ENCODE data around the gene AFF3. TPM values are rescaled to one million over a fixed set of nuclear protein-coding genes. Genes with fewer than 3 reads are reported as not detected.

Gene AFF3
- total and polyA plus RNA-seq, 4 donors = 0.48 to 5.3 (median 2.3) TPM

GRCh38 chr2:100077456-100077855, 64.9 kb downstream of the AFF3 start:
- H3K36me3 ChIP-seq (ENCODE audit: control insufficient read depth in 4 of 4, insufficient read depth in 3 of 4, low read depth in 1 of 4, low read length in 3 of 4) = no peaks in the 10 kb centered on the region
- DNase-seq (ENCODE audit: low spot score) = no peak
- H3K27ac ChIP-seq (ENCODE audit: low read depth in 1 of 2, low read length in 2 of 2) = no peak overlapping the region
- no peak overlapping the region for H3K4me3 ChIP-seq (ENCODE audit: low read depth in 1 of 3, low read length in 3 of 3)
- H3K4me1 ChIP-seq (ENCODE audit: control insufficient read depth in 4 of 4, insufficient read depth in 4 of 4, low read length in 3 of 4) = peaks cover 0 to 4% (median under 1%) of the 10 kb centered on the region in 4 donors
- no peaks in the 10 kb centered on the region for H3K9me3 ChIP-seq (ENCODE audit: control insufficient read depth in 4 of 4, low read length in 3 of 4)
- no peak overlapping the region for H3K9ac ChIP-seq (ENCODE audit: low read depth in 1 of 2, low read length in 2 of 2)
- no peaks in the 10 kb centered on the region for H3K27me3 ChIP-seq (ENCODE audit: control insufficient read depth in 4 of 4, insufficient read depth in 4 of 4, low read length in 3 of 4)
- TF ChIP-seq YY1 (IDR thresholded peaks at IDR 0.05) (no peak), ZBTB33 (IDR thresholded peaks at IDR 0.05) (no peak), MAX (IDR thresholded peaks at IDR 0.05) (no peak), FOXA2 (IDR thresholded peaks at IDR 0.05) (no peak), ATF3 (IDR thresholded peaks at IDR 0.05) (no peak), RXRA (IDR thresholded peaks at IDR 0.05) (no peak), HNF4G (IDR thresholded peaks at IDR 0.05) (no peak), GABPA (IDR thresholded peaks at IDR 0.05 in 1 of 2, conservative IDR thresholded peaks at IDR 0.05 in 1 of 2) (no peak), NR2F2 (IDR thresholded peaks at IDR 0.05) (no peak), SP1 (IDR thresholded peaks at IDR 0.05) (no peak), REST (IDR thresholded peaks at IDR 0.05) (no peak), FOXA1 (IDR thresholded peaks at IDR 0.05) (no peak), JUND (IDR thresholded peaks at IDR 0.05) (no peak), RAD21 (IDR thresholded peaks at IDR 0.05) (no peak), CTCF (IDR thresholded peaks at IDR 0.05; ENCODE audit: low read depth, low read length, missing input control) (no peak), EGR1 (IDR thresholded peaks at IDR 0.05; ENCODE audit: low read depth in 2 of 2) (no peak), HNF4A (conservative IDR thresholded peaks at IDR 0.05) (no peak), TAF1 (conservative IDR thresholded peaks at IDR 0.05) (no peak)

Data from liver (tissue), 9 donors.